RWPE2 (cell line): ENCODE results near the gene EFNA2.

Source experiments
- ATAC-seq: fragments of 200-7000 bp; cut with Tn5 transposase; 3 replicates; pipeline ENCODE4 v1.9.1; 2021; ENCODE audit warnings: low read depth
- DNase-seq: peaks from one replicate; pipeline ENCODE4 v3.0.0-alpha.2; 2020; ENCODE audit warnings: low spot score
- H3K27ac ChIP-seq: fragments of 450-650 bp; 2 replicates; pipeline ENCODE4 v1.5.1; 2017; ENCODE audit warnings: mild to moderate bottlenecking; ENCODE audit not compliant: poor library complexity, severe bottlenecking
- H3K27me3 ChIP-seq: fragments of 250-450 bp; sonication (Bioruptor Pico); 2 replicates; pipeline ENCODE4 v1.5.1; 2021; ENCODE audit warnings: mild to moderate bottlenecking, moderate library complexity; ENCODE audit not compliant: insufficient read depth, poor library complexity, severe bottlenecking
- H3K36me3 ChIP-seq: fragments of 250-450 bp; sonication (Bioruptor Pico); 2 replicates; pipeline ENCODE4 v1.5.1; 2020; ENCODE audit warnings: low read depth, mild to moderate bottlenecking, moderate library complexity
- H3K4me1 ChIP-seq: fragments of 250-450 bp; sonication (Bioruptor Pico); 2 replicates; pipeline ENCODE4 v1.5.1; 2021; ENCODE audit warnings: mild to moderate bottlenecking, moderate library complexity; ENCODE audit not compliant: insufficient read depth, poor library complexity, severe bottlenecking
- H3K4me3 ChIP-seq: fragments of 250-450 bp; sonication (Bioruptor Pico); 2 replicates; pipeline ENCODE4 v1.5.1; 2021; ENCODE audit warnings: mild to moderate bottlenecking, moderate library complexity; ENCODE audit not compliant: severe bottlenecking
- H3K9me3 ChIP-seq: fragments of 250-450 bp; sonication (Bioruptor Pico); 2 replicates; pipeline ENCODE4 v1.5.1; 2021; ENCODE audit warnings: mild to moderate bottlenecking, moderate library complexity; ENCODE audit not compliant: severe bottlenecking
- CTCF ChIP-seq: fragments of 450-650 bp; IDR thresholded peaks from one replicate; pipeline ENCODE4 v1.5.1; 2017; ENCODE audit warnings: mild to moderate bottlenecking, moderate library complexity; ENCODE audit not compliant: poor library complexity, severe bottlenecking

Gene EFNA2

GRCh38 chr19:1285737-1286360, at the start of gene EFNA2:
TSS of gene EFNA2 (plus strand) at chr19:1285873. CDS start at chr19:1286169, 296 bp downstream.
- Histone ChIP-seq H3K27me3 (peaks cover 35% of the 10 kb centered on the region), H3K4me1 (no peaks in the 10 kb centered on the region), H3K9me3 (no peaks in the 10 kb centered on the region), H3K27ac (no peak within 1 kb of the TSS), H3K36me3 (no peaks in the 10 kb centered on the region), H3K4me3 (peak within 1 kb of the TSS; percentile 24)
- no peak for ATAC-seq
- peak; percentile 16 for TF ChIP-seq CTCF
- no peak for DNase-seq

GRCh38 chr19:1236576-1236975, 49.1 kb upstream of the EFNA2 start:
- TF ChIP-seq CTCF, result no peak
- ATAC-seq (no peak), DNase-seq (no peak)
- Histone ChIP-seq H3K27ac (peak overlapping the region; percentile 97), H3K9me3 (no peaks in the 10 kb centered on the region), H3K4me1 (peaks cover 13% of the 10 kb centered on the region), H3K4me3 (peak overlapping the region; percentile 88), H3K27me3 (no peaks in the 10 kb centered on the region), H3K36me3 (peaks cover 16% of the 10 kb centered on the region)

GRCh38 chr19:1237027-1237659, 48.5 kb upstream of the EFNA2 start:
- Histone ChIP-seq H3K27me3 (no peaks in the 10 kb centered on the region), H3K36me3 (peaks cover 16% of the 10 kb centered on the region), H3K9me3 (no peaks in the 10 kb centered on the region), H3K4me1 (peaks cover 7% of the 10 kb centered on the region), H3K4me3 (peak overlapping the region; percentile 88), H3K27ac (peak overlapping the region; percentile 97)
- no peak for DNase-seq
- no peak for ATAC-seq
- no peak for TF ChIP-seq CTCF

GRCh38 chr19:1237754-1238368, 47.8 kb upstream of the EFNA2 start, which contains the start of gene CBARP:
TSS of gene CBARP (minus strand) at chr19:1238005. CDS start at chr19:1236100, 1,905 bp downstream.
- H3K27me3 ChIP-seq, result no peaks in the 10 kb centered on the region
- peak within 1 kb of the TSS; percentile 97 for H3K27ac ChIP-seq
- H3K9me3 ChIP-seq, result no peaks in the 10 kb centered on the region
- ATAC-seq, result no peak
- peaks cover 18% of the 10 kb centered on the region for H3K36me3 ChIP-seq
- no peak for DNase-seq
- H3K4me3 ChIP-seq, result peak within 1 kb of the TSS; percentile 88
- peaks cover 6% of the 10 kb centered on the region for H3K4me1 ChIP-seq
- TF ChIP-seq CTCF, result no peak
